GM18505 (cell line): ENCODE data around the gene NMS.

Experiments used
- ATAC-seq: cut with Tn5 transposase; IDR thresholded peaks from one replicate; pipeline ENCODE4 v1.9.1; 2021; ENCODE audit not compliant: unreplicated experiment
- POLR2A ChIP-seq: IDR thresholded peaks from 4 replicates; pipeline ENCODE4 v1.6.1; 2011; ENCODE audit warnings: borderline replicate concordance; ENCODE audit not compliant: insufficient read depth, insufficient read length; ENCODE audit errors: extremely low read depth

Gene NMS

DNA sequence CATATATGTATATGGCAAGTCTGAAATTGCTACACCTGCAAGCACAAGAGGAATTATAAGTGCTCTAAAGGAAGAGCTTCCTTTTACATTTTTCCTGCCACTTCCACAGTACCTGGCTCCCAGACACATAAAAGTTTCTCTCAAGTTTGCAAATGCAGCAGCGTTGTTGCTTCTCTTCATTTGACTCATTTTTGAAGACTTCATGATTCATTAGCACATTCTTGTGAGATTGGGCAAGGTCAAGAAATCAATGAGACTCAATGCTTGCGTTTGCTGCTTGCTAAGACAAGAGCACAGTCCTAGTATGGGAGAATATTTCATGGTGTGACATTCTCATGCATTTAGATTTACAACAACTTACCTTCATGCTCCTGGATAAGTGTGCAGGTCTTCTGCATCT, 49.9 kb downstream of the NMS start:
- no peak for TF ChIP-seq POLR2A

DNA sequence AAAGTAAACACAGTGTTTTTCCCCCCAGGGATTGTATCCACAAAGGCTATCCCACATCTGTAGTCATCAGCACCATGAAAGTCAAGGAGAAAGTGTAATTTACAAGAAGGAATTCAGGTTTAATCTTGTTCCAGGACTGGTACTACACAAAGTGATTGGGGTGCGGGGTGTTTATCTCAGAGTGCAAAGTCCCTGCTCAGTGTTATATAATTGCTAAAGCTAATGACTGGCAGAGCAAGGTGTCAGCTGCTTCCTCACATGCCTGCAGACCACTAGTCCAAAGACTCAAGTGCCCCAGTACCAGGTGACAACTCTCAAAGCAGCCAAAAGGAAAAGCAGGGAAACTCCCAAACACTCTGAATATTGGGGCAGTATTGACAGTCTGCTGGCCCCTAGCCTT, 52.1 kb downstream of the NMS start:
- no peak for ATAC-seq
- TF ChIP-seq POLR2A = no peak

More for the DNA sequence above, 49.9 kb downstream of the NMS start:
- ATAC-seq = no peak

DNA sequence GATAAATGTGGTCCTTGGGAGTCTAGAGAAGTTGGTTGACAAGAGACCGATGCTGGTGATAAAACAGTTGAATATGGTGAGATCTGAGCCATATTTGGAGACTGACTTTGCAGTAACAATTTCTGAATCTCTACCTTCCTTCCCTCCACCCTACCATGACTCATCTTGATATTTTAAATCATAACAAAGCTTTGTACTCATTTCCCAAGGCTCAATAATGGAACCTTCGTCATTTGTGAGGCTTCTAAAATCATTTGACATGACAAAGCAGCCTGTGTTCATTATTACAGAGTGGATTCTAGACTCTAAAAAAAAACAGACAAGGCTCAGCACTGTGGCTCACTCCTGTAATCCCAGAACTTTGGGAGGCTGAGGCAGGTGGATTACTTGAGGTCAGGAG, 54.0 kb downstream of the NMS start:
- no peak for ATAC-seq
- TF ChIP-seq POLR2A = no peak

GRCh38 chr2:100526868-100527267, 56.6 kb downstream of the NMS start:
- no peak for TF ChIP-seq POLR2A
- no peak for ATAC-seq

DNA sequence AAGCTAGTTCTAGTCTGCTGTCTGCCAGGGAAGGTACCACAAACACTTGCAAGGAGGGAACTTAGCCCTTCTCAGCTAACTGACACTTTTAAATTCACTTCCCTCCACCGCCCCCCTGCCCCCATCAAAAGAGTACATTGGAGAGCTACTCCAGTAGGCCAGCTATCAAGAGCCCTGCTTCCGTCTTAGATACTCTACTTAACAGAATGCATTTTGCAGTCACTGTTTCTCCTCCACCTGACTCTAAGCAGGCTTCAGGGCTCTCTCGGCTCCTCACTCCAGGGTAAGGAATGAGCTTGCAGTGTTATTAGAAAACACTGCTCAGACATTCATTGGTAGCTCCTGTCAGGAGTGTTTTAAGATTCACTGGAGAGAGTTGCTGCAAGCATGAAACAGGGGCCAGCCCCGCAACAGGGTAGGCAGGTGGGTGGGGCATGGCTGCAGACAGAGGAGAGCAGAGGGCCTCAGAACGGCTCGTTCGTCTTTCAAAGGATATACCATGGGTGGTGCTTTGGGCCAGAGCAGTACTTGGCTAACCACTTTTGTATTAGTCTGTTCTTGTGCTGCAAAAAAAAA, 57.2 kb downstream of the NMS start:
- ATAC-seq = no peak
- no peak for TF ChIP-seq POLR2A

- no peak for TF ChIP-seq POLR2A
- ATAC-seq = no peak
Measured at GRCh38 chr2:100529176-100529575, 58.9 kb downstream of the NMS start.

GRCh38 chr2:100529900-100530299, 59.6 kb downstream of the NMS start:
- TF ChIP-seq POLR2A = no peak
- ATAC-seq = no peak
